GM19452 (cell line): Measurements from ENCODE around the gene HSF5.
"Not testable (repeated sequence)": the region's sequence is repeated elsewhere in the genome, so short reads cannot be mapped to it uniquely, and the experiment has no call there.

Experiments
- ATAC-seq: cut with Tn5 transposase; IDR thresholded peaks from one replicate; pipeline ENCODE4 v1.9.1; 2021; ENCODE audit not compliant: unreplicated experiment

Gene HSF5

DNA sequence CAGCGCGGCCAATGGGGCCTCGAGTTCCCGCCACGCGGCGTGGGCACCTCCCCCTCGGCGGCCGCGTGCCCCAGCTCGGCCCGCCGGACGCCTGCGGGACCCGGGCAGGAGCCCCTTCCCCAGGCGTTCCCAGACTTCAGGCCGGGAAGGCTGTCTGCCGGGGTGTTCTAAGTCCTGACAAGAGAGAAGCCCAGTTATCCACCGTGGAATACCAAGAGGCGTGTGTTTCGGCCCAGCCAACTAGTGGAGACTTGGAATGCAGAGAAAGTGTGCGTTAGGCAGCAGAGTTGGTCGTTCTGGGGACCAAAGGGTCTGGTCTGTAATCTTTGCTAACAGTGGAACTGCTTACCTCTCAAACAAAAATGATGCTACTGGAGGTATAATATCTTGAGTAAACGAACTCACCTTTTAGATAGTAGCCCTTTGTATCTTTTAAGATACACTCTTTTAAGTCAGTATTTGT, 251 bp upstream of the HSF5 start:
- no peak for ATAC-seq

DNA sequence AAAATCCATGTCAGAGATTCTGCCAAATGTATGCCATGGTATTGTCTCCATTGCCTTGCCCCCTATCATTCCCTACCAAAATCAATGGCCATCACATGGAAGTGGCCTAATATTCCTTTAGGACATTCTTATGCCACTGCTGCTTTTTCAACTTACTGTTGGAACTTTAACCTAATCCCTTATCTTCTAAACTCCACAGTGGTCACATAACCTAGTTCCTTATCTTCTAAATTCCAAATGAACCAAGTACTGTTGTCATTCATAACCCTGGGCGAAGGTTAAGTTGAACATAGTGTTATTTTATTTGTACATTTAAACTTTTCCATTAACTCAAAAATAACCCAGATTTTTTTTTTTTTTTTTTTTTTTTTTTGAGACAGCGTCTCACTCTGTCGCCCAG, 3.6 kb downstream of the HSF5 start:
- no peak for ATAC-seq

- ATAC-seq: not testable (repeated sequence)
Measured at GRCh38 chr17:58481798-58482197, 6.4 kb downstream of the HSF5 start.

GRCh38 chr17:58480090-58480489, 8.1 kb downstream of the HSF5 start:
- no peak for ATAC-seq

DNA sequence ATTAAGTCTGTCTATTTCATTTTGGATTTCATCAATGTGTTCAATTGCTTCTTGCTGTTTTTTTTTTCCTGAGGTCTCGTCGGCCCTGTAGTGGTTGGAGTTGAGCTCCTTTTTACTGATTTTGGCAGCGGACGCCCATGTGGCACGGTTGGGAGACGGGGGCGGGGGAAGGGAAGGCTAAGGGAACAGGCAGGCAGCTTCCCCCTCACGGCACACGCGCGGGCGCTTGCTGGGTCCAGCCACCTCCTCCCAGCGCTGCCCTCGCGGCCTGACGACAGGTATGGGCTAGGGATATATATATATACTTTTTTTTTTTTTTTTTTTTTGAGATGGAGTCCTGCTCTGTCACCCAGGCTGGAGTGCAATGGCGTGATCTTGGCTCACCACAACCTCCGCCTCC, 11.4 kb downstream of the HSF5 start:
- no peak for ATAC-seq

- ATAC-seq: no peak
Measured at GRCh38 chr17:58475985-58476384, 12.2 kb downstream of the HSF5 start.

GRCh38 chr17:58470356-58470755, 17.9 kb downstream of the HSF5 start:
- ATAC-seq: no peak

- ATAC-seq: no peak
Measured at GRCh38 chr17:58468944-58469343, 19.3 kb downstream of the HSF5 start.

DNA sequence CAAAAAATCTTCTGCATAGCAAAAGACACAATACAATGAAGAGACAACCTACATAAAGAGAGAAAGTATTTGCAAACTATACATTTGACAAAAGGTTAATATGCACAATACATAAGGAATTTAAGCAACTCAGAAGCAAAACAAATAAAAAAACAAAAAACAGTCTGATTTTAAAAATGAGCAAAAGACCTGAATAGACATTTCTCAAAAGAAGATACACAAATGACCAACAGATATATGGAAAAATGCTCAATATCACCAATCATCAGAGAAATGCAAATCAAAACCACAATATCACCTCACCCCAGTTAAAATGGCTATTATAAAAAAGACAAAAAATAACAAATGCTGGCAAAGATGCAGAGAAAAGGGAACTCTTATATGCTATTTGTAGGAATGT, 32.7 kb downstream of the HSF5 start:
- no peak for ATAC-seq

DNA sequence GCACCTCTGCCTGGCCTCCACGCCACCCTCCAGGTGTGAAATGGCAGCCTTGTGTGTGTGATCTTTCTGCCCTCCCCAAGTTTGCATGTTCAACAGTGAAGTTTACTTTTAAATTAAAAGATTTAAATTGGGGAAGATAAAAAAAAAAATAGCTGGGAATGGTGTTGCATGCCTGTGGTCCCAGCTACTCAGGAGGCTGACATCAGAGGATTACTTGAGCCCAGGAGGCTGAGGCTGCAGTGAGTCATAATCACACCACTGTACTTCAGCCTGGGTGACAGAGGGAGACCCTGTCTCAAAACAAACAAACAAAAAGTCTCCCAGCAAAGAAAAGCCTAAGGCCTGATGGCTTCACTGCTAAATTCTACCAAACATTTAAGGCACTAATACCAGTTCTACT, 35.5 kb downstream of the HSF5 start:
- no peak for ATAC-seq

GRCh38 chr17:58447039-58447975, 40.9 kb downstream of the HSF5 start:
- ATAC-seq: no peak

- no peak for ATAC-seq
Measured at GRCh38 chr17:58446086-58446485, 42.1 kb downstream of the HSF5 start.

DNA sequence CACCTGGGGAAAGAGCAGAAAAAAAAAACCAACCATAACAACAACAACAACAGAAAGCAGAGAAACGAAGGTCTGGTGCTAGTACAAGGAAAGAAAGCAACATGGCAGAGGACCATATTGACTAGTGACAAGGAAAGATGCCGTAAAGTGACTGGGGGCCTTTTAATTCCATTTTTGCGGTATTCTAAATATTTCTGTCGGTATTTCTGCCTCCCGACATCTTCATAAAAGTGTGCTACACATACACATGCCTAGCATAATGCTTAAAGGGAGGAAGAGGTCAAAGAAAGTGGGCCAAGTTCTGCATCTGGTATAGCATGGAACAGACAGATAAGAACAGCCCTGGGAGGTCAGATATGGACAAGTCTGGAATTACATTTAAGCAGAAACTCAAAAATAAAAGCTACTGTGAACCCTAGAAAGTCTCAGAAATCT, 51.4 kb downstream of the HSF5 start:
- ATAC-seq: no peak

DNA sequence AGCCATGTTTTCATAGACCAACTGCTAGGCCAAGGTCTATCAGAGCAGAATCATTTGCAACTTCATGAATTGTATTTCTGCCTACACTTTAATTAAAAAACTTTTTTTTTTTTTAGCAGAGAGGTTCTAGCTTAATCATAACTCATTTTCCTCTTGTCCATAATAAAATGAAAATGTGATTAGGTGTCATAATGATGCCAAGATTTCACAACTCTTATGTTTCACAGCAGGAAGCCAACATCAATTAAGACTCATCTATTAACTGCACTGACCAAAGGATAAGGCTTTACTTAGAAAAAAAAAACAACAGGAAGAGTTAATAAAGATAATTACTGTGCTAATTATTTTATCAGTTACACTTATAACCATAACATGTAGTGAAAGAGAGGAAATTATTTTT, 52.0 kb downstream of the HSF5 start:
- no peak for ATAC-seq

DNA sequence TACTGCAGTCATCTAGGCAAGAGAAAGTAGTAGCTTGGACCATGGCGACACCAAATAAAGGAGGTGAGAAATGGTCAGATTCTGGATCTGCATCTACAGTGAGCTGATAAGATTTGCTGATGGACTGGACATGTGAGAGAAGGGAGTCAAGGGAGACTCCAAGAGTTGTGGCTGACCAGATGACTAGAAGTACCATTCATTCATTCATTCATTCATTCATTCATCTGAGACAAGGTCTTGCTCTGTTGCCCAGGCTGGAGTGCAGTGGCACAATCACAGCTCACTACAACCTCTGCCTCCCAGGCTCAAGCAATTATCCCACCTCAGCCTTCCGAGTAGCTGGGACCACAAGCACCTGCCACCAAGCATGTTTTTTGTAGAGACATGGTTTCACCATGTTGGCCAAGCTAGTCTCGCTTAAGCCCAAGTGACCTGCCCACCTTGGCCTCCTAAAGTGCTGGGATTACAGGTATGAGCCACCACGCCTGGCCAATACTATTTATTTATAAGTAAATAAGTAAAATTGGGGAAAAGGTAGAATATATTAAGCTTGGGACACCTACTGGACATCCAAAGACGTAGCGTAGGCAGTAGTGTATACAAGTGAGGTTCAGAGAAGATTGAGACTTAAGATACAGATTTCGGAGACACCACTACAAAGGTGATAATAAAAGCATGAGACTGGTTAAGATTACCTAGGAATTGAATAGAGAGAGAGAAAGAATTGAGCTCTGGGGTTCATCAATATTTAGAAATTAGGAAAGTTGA, 55.2 kb downstream of the HSF5 start:
- ATAC-seq: no peak

GRCh38 chr17:58427807-58428206, 60.4 kb downstream of the HSF5 start:
- no peak for ATAC-seq

DNA sequence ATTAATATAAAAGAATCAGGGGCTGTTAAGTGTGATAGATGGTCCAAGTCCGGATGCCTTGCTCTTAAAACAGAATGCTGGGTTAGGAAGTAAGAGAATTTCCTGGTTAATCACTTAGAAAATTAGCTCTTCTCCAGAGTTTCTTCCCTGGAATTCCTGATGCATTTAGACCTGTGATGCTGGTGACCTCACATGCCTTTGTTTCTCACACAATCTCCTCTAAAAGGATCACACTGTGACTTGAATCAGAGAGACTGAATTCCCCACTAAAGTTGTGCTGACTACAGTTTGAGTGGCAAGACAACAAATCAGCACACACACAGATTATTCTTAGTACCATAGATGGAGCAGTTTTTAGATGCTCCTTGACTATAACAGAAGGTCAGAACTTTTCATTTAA, 66.5 kb downstream of the HSF5 start:
- ATAC-seq: no peak

- ATAC-seq: no peak
Measured at GRCh38 chr17:58420827-58421226, 67.4 kb downstream of the HSF5 start.

GRCh38 chr17:58417300-58418092, 70.7 kb downstream of the HSF5 start, which contains the start of gene RNF43:
Gene RNF43, minus strand, starts transcription at chr17:58417534. Its CDS starts 1,957 bp downstream, at chr17:58415577.
- ATAC-seq: peak; percentile 97

GRCh38 chr17:58416937-58417299, 71.3 kb downstream of the HSF5 start:
- no peak for ATAC-seq

- no peak for ATAC-seq
Measured at GRCh38 chr17:58416396-58416795, 71.8 kb downstream of the HSF5 start.
